Esophagus muscularis mucosa (tissue), 3 donors: ENCODE results near the gene FGFBP1.

Experiments
- POLR2A ChIP-seq: fragments of 450-650 bp; IDR thresholded peaks from one replicate; pipeline ENCODE4 v1.6.1; 2017; ENCODE audit warnings: antibody characterized with exemption, moderate library complexity, mild to moderate bottlenecking, low read depth
- TF ChIP-seq, protein P1 (sequence below), 3 experiments: fragments of 200-600 bp in 2 of 3; fragments of 450-650 bp in 1 of 3; sonication (generic) in 2 of 3; IDR thresholded peaks; one replicate each; pipeline ENCODE4 v1.5.1; 2017 to 2019; ENCODE audit warnings: antibody characterized with exemption in 3 of 3, mild to moderate bottlenecking in 2 of 3, moderate library complexity in 1 of 3

DNA sequence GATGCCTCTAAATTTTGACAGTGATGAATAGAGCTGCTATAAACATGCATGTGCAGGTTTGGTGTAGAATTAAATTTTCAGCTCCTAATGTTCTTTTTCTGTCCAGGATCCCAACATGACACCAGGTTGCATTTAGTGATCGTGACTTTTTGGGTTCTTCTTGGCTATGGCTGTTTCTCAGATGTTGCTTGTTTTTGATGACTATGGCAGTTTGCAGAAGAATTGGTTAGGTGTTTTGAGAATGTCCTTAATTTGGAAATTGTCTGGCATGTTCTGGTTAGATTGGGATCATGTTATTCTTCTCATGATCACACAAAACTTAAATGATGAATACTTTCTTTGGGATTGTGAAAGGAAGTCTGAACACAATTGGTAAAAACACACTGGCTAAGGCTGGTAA is 3.7 kb upstream of the FGFBP1 start:
- TF ChIP-seq, protein P1, sequence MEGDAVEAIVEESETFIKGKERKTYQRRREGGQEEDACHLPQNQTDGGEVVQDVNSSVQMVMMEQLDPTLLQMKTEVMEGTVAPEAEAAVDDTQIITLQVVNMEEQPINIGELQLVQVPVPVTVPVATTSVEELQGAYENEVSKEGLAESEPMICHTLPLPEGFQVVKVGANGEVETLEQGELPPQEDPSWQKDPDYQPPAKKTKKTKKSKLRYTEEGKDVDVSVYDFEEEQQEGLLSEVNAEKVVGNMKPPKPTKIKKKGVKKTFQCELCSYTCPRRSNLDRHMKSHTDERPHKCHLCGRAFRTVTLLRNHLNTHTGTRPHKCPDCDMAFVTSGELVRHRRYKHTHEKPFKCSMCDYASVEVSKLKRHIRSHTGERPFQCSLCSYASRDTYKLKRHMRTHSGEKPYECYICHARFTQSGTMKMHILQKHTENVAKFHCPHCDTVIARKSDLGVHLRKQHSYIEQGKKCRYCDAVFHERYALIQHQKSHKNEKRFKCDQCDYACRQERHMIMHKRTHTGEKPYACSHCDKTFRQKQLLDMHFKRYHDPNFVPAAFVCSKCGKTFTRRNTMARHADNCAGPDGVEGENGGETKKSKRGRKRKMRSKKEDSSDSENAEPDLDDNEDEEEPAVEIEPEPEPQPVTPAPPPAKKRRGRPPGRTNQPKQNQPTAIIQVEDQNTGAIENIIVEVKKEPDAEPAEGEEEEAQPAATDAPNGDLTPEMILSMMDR (IDR thresholded peaks at IDR 0.05) = no peak
- TF ChIP-seq POLR2A = no peak
